ENCODE measurements around the gene KLHL8.
A peak's percentile ranks its signal among the peaks of the same experiment; 100 is the strongest.
"Not testable (repeated sequence)": the region's sequence is repeated elsewhere in the genome, so short reads cannot be mapped to it uniquely, and the experiment has no call there.

The KLHL8 gene

DNA sequence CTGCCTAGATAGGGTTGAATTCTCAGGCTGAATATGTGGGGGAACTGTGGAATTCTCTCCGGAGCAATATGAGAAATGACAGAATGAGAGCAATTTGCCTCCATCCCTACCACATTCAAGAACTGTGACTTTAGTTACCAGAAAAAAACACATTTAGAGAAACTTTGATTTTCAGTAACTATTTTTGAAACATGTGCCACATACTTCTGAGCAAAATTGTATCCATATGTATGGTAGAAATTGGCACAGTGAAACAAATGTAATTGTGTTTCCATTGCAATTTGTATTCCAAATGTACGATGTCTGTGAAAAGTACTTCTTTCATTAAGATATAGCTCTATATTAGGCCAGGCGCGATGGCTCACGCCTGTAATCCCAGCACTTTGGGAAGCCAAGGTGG lies 5.5 kb upstream of the KLHL8 start:
- DNase-seq, result no peak

DNA sequence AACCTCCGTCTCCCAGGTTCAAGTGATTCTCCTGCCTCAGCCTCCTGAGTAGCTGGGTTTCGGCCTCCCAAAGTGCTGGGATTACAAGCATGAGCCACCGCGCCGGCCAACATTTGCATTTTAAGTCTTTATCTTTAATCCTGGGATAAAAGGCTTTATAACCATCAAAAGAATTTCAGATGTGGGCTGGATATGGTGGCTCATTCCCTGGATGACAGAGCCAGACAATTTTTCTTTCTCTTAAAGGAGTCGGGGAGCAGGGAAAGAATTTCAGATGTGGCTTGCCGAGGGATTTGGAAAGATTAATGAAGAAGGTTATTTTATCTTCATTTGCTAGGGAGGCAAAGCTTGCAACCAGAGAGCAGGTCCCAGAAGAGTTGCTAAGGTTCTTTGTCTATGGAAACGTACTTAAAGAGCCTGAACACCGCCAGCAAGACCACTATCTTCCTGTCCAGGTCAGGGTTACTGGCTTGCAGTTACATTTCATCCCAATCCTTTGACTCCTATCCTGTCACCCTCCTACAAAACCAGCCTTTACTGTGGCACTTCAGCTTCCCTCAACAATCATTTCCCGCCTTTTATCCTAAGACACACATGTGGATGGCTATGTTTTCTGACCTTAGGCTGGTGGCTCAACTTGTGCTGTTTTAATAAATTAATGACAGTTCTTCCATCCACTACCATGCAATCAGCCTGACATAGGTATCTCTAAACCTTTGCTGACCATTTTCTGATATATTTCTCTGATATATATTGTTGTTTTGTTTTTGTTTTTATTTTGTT lies 3.9 kb upstream of the KLHL8 start:
- no peak for DNase-seq

DNA sequence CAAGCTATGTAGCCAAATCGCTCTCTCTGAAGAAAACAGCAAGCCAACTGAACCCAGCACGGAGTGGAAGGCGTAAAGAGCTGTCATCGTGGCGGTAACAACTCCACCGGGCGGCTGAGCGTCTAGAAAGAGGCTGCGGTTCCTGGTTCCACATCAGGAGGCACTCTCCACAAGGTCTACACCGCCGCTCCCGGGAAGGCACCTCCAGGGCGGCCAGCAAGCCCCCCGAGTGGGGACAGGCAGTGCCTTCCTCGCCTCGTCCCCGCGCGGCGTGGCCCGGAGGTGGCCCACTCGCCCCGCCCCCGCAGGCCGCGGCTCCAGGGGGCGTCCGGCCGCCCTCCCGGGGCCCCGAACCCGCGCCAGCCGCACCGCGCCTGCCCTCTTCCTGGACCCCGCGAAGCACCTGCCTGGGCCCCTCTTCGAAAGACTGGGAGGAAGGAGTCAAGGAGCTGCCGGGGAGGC lies 755 bp downstream of the KLHL8 start:
- DNase-seq, result peak; percentile 63

DNA sequence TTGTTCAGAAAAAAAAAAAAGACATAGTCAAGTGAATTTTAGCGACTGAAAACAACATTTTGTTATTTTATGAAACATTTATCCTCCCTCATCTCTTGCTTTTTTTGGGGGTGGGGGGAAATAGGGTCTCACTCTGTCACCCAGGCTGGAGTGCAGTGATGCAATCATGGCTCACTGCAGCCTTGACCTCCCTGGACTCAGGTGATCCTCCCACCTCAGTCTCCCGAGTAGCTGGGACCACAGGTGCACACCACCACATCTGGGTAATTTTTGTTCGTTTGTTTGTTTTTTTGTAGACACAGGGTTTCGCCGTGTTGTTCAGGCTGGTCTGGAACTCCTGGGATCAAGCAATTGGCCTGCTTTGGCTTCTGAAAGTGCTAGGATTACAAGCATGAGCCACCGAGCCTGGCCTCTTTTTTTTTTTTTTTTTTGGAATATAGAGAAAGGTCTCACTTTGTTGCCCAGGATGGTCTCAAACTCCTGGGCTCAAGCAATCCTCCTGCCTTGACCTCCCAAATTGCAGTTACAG lies 3.1 kb downstream of the KLHL8 start:
- not testable (repeated sequence) for DNase-seq

DNA sequence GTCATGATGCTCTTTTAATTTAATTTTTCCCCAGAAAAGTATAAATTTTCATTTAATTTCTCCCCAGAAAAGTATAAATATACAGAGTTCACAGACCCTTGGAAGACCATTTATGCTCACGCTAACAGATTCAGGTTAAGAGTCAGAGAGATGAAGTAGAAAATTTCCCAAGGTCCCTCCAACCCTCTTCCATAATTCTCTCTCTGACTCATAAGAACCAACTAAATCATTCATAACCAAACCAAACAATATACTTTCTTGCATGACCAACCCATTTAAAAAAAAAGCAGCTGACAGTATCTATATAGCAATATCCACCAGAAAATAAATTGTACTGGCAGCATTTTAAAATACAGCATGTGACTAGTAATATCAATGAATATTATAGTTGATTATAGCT lies 3.9 kb downstream of the KLHL8 start:
- DNase-seq, result no peak

DNA sequence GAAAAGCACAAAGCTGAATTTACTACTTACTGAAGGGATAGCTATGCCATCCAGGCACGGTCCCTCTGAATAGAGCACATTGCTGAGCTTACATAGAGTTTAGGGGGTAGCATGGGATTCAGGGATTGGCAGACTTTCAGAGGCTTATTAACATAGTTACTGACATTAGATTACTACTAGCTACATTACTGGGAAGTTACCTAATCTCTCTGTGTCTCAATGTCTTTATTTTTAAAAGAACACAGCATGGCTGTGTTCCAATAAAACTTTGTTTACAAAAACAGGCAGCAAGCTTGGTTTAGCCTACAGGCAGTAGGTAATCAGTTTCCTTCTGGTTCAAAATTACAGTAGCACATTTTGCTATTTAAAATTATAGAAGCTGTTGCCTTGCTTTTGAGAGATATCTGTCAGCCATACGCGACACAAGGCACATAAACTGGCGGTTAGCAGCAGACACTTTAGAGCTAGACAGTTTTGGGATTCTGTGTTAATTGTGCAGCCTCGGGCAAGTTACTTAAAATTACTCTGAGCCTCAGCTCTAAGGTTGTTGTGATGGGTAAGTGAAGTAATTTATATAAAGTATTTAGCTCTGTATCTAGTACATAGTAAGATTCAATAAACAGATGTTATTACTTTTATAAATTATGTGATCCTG lies 6.9 kb downstream of the KLHL8 start:
- no peak for DNase-seq

DNA sequence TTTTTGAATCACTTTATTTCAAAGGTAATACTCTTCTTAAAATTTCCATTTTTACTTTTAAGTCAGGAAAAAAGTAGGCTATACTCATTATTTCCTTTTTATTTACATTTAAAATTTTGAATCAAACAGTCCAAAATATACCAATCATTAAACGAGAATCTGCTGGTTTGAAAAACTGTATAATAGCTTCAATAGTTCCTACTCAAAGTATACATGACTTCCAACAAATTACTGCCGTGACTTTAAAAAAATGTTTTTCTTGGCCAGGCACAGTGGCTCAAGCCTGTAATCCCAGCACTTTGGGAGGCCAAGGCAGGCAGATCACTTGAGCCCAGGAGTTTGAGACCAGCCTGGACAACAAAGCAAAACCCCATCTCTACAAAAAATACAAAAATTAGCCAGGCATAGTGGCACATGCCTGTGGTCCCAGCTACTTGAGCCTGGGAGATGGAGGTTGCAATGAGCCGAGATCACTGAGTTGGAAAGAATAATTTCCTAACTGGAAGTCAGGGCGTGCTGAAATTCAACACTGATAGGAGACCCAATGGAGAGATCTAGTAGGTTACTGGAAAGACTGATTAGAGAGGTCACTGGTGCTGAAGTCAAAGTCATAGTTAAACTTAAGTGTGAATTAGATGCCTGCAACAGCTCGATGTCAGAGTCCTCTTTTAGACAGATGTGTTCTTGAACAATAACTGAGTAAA lies 9.0 kb downstream of the KLHL8 start:
- no peak for DNase-seq

DNA sequence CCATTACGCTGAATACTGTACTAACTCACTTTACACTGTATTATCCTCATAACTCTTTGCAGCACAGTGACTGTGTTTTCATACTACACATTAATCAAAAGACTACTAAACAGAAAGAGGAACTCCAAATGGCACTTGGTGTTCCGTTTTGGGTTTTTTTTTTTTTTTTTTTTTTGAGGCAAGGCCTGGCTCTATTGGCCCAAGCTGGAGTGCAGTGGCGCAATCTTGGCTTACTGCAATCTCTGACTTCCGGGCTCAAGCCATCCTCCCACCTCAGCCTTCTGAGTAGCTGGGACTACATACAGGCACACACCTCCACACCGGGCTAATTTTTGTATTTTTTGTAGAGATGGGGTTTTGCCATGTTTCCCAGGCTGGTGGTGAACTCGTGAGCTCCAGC lies 10.7 kb downstream of the KLHL8 start:
- DNase-seq, result peak; percentile 14

DNA sequence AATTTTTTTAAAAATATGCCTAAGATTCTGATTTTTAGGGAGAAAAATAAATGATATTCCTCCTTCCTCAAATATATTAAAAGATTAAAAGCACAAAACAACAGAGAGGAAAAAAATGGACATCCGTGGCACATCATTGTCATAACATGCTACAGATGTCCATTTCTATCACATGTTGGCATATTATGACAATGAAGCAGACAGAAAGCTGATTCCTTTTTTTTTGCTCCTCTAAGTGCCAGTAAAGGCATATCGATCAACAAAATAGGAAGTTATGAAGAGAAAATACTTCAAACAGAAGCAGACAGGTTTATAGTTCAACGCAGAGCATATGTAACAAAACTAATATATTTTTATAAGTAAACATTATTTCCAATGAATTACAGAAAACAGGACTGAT lies 11.2 kb downstream of the KLHL8 start:
- no peak for DNase-seq

DNA sequence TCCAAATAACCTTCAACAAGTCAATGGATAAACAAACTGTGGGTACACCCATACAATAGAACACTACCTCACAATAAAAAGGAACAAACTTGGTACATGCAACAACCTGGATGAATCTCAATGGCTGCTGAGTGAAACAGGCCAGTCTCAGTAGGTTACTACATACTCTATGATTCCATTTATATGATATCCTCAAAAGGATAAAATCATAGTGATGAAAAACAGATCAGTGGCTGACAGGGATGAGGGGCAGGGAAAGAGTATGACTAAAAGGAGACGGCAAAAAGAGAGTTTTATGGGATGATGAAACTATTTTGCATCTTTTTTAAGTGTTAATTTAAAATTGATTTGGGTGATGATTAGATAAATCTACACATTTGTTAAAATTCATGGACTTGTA lies 15.9 kb downstream of the KLHL8 start:
- no peak for DNase-seq

DNA sequence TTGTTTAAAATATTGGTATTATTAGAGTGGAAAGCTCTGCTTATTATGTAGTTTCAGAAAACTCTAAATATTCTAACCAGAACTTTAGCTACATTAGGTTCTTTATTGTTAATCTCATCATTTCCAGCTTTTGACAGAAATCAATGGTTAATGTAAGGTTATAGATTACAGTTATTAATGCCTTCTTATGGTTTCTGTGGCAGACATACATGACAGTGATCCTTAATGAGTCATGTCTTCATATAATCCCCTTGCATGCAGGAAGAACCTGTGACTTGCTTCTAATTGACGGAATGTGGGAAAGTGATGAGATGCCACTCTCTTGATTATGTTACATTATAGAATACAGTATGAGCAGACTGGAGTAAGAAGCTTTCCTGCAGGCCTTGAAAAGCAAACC lies 23.5 kb downstream of the KLHL8 start:
- DNase-seq, result no peak

DNA sequence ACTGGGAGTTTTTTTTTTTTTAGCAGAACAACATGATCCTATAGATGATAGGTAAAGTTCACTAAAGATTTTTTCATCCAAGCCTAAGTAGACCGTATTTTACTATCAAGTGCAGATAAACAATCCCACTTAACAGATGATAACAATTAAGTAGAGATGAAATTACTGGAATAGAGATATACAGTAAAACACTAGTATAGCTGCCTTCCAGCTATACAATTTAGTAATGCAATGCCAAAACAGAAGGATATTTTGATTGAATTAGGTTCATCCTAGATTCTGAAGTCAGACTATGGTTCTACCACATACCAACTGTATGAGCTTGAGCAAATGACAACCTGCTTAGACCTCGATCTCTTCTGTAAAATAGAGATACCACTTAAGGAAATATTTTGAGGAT lies 24.3 kb downstream of the KLHL8 start:
- DNase-seq, result no peak

DNA sequence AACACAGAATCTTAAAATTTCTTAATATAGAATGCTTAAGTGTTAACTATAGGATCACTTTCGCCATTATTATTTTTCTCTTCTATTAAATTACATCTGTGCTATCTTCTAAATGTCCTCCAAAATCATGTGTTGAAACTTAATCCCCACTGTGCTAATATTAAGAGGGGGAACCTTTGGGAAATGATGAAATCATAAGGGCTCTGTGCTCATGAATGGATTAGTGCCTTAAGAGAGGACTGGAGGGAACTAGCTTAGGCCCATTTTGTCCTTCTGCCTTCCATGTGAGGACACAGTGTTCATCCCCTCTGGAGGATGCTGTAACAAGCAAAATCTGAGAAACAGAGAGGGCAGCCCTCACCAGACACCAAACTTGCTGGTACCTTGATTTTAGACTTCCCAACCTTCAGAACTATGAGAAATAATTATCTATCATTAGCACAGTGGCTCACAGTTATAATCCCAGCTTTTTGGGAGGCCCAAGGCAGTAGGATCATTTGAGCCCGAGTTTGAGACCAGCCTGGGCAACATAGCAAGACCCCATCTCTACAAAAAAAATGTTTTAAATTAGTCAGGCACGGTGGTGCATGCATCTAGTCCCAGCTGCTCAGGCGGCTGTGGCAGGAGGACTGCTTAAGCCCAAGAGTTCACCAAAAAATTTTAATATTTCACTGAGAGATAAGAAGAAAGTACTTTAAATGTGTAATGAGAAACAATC lies 26.3 kb downstream of the KLHL8 start:
- no peak for DNase-seq

DNA sequence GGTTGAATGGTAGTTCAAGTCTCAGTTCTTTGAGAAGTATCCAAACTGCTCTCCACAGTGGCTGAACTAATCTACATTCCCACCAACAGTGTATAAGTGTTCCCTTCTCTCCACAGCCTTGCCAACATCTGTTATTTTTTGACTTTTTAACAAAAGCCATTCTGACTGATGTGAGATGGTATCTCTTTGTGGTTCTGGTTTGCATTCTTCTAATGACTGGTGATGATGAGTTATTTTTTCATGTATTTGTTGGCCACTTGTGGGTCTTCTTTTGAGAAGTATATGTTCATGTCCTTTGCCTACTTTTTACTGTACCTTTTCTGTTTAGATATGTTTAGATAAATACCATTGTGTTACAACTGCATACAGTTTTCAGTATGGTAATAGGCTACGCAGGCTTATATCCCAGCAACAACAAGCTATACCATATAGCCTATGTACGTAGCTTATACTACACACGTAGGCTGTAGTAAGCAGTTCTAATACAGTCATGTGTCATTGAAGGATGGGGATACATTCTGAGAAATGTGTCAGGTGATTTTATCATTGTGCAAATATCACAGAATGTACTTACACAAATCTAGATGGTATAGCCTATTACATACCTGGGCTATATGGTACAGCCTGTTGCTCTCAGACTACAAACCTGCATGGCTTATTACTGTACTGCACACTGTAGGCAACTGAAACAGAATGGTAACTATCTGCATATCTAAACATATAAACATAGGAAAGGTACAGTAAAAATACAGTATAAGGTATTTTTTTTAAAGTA lies 28.1 kb downstream of the KLHL8 start:
- DNase-seq, result no peak

DNA sequence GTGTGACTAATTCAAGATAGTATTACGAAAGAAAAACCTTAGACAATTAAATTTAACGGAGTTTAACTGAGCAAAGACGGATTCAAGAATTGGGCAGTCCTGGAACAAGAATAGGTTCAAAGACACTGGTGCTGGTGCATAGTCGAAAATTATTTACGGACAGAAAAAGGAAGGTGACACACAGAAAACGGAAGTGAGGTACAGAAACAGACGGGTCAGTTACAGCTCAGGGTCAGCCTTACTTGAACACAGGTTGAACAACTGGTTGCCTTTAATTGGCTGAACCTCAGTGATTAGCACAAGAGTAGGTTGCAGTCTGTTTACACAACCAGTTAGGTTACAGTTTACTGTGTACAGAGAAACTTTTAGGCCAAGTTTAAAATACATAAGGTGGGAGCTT lies 31.5 kb downstream of the KLHL8 start:
- no peak for DNase-seq

DNA sequence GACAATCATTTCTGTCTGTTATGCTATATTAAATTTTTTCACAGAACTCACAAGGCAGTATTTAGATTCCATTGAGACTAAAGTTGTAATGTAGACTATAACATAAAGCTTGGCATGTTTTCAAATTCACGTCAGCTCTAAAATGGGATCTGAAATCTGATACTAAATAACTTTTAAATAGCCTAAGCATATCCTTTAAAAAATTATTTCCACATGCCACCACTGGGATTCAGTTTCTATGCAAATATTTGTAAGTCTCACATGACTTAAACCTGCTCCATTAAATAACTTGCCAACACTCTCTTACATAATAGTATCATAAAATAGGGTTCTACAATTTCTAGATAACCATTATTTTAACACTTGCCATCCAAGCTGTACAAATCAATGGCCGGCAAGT lies 32.4 kb downstream of the KLHL8 start:
- DNase-seq, result no peak

DNA sequence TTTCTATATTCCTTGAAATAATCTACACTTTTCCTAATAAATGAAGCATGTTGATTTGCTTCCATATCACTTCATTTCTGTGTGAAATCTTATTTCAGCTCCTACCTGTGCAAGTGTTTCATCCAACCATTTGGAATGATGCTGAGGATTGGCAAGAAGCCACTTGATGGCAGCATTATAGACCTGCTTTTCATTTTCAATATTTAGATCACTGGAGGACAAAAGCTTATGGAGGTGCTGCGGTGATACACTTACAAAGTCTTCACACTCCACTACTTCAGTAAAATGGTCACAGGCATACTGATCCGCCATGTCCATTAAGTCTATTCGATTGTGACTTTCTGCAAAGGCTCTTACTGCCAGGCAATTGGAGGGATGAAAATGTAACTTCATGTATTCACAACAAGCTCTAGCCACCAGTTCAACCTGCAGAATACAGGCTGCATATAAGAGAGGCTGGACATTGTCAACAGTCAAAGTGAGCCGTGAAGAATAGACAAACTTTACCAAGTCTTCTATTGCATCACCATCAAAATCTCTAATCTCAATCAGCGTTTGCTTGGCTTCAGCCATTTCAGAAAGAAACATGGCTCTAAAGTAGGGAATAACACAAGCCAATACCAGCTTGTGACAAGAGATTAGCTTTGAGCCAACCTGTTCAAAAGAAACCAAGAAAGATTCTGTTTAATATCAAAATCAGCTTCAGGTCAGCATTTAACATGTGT lies 35.1 kb downstream of the KLHL8 start:
- no peak for DNase-seq

DNA sequence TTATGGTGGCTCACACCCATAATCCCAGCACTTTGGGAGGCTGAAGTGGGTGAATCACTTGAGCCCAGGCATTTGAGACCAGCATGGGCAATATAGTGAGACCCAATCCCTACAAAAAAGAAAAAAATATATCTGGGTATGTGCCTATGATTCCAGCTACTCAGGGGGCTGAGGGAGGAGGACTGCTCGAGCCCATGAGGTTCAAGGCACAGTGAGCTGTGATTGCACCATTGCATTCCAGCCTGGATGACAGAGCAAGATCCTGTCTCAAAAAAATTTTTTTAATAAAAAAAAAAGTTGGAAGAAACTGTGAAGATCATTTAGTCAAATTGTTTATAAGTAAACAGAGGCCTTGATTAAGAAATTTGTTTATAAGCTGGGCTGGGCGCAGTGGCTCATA lies 39.7 kb downstream of the KLHL8 start:
- no peak for DNase-seq

DNA sequence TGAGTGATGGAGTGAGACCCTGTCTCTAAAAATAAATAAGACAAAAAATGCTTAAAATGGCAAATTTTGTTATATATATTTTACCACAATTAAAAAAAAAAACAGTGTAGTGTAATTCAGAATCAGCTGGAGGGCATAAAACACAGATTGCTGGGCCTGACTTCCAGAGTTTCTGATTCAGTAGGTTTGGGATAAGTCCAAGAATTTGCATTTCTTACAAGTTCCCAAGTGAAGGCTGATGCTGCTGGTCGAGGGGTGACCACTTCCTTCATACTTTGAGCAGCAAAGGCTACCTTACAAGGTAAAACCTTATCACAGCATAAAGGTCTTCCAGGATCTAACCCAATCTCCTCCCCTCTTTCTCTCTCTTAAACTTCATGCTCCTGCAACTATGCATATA lies 40.7 kb downstream of the KLHL8 start:
- DNase-seq, result no peak

DNA sequence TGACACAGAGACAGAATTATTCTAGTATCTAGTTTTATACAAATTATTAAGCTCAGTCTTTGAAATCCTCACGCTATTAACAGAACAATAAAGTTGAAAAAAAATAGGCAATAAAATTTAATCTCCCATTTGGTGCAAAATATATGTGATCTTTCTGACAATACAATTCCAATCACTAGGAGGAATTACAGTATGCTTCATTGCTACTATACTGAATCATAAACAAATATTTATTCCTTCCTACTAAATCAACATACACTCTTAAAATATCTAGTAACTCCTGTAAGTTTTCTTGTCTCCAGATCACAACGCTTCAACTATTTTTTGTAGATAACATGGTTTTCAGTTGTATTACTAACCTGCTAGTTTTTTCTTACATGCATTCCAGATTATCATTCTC lies 45.7 kb downstream of the KLHL8 start:
- no peak for DNase-seq

DNA sequence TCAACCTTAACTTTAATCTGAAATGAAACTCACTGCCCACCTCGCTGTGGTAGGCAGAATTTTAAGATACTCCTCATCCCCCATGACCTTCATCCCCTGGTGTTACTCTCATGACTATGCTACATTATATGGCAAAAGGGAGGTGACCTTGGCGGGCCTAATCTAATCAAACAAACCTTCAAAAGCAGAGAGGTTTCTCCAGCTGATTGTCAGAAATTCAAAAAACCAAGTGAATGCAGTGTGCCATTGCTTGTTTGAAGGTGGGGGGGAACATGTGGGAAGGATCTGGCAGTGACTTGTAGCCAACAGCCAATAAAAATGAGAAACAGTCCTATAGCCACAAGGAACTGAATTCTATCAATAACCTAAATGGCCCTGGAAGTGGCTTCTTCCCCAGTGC lies 48.5 kb downstream of the KLHL8 start:
- DNase-seq, result no peak

All from stimulated activated CD4-positive, alpha-beta T cell treated with anti-CD3 and anti-CD28 coated beads, Interleukin-15, amount 100 ng/mL, for 24 hours (primary cell).